IMR-90 (cell line): ENCODE results near the gene CAMKMT. TPM values are rescaled to one million over a fixed set of nuclear protein-coding genes. Genes with fewer than 3 reads are reported as not detected.

ENCODE experiments used
- ATAC-seq: fragments of 200-7000 bp; cut with Tn5 transposase; 2 replicates; pipeline ENCODE4 v1.9.1; 2020; ENCODE audit warnings: low read depth, mild to moderate bottlenecking, moderate library complexity
- BruUV-seq: library from RNA; stranded (reverse); fragments of 400-500 nt; replicated peaks from 2 replicates; lab custom pipeline; 2021; lab: Mats Ljungman, UMichigan
- CTCF ChIA-PET: fragments of 300-600 bp; formaldehyde crosslinking; extraction: SDS; loops from one replicate; lab custom pipeline; 2021; ENCODE audit warnings: antibody characterized with exemption; lab: Yijun Ruan, JAX
- POLR2A ChIA-PET: fragments of 300-600 bp; sonication (Branson Sonifier 250); formaldehyde crosslinking; loops from one replicate; lab custom pipeline; 2022; ENCODE audit warnings: antibody characterized with exemption; ENCODE audit not compliant: unreplicated experiment; lab: Charles Lee
- DNase-seq: peaks from one replicate; pipeline ENCODE4 v3.0.0; 2013
- H2AFZ ChIP-seq: replicated peaks from 2 replicates; pipeline ENCODE3; 2013; ENCODE audit warnings: low read length, mild to moderate bottlenecking; ENCODE audit not compliant: poor library complexity
- H2AK5ac ChIP-seq: 2 replicates; pipeline ENCODE4 v1.6.1; 2013; ENCODE audit warnings: low read depth, low read length, inconsistent platforms
- H2AK9ac ChIP-seq: replicated peaks from 2 replicates; pipeline ENCODE3; 2013; ENCODE audit warnings: mild to moderate bottlenecking, low read depth, low read length, moderate library complexity; ENCODE audit not compliant: poor library complexity
- H2BK120ac ChIP-seq: 2 replicates; pipeline ENCODE4 v1.6.1; 2013; ENCODE audit warnings: low read depth, low read length, inconsistent platforms
- H2BK15ac ChIP-seq: 3 replicates; pipeline ENCODE4 v1.6.1; 2013; ENCODE audit warnings: low read depth, low read length, inconsistent platforms
- H2BK20ac ChIP-seq: 2 replicates; pipeline ENCODE4 v1.6.1; 2013; ENCODE audit warnings: low read depth, mild to moderate bottlenecking, inconsistent platforms, low read length, moderate library complexity
- H2BK5ac ChIP-seq: 2 replicates; pipeline ENCODE4 v1.6.1; 2013; ENCODE audit warnings: mild to moderate bottlenecking, low read depth, low read length, inconsistent platforms; ENCODE audit not compliant: poor library complexity, severe bottlenecking
- H3K14ac ChIP-seq: replicated peaks from 2 replicates; pipeline ENCODE4 v1.6.1; 2013; ENCODE audit warnings: low read depth, low read length, inconsistent platforms
- H3K18ac ChIP-seq: 2 replicates; pipeline ENCODE4 v1.6.1; 2013; ENCODE audit warnings: low read depth, low read length, control low read depth
- H3K23ac ChIP-seq: 2 replicates; pipeline ENCODE4 v1.6.1; 2013; ENCODE audit warnings: low read depth, low read length, inconsistent platforms
- H3K27ac ChIP-seq: 2 replicates; pipeline ENCODE4 v1.5.1; 2013; ENCODE audit warnings: mild to moderate bottlenecking, control low read depth, low read length; ENCODE audit not compliant: insufficient read depth
- H3K27me3 ChIP-seq: 2 replicates; pipeline ENCODE4 v1.6.1; 2013; ENCODE audit warnings: low read length; ENCODE audit not compliant: control insufficient read depth, insufficient read depth
- H3K36me3 ChIP-seq: 2 replicates; pipeline ENCODE4 v1.6.1; 2013; ENCODE audit warnings: low read length, mixed read lengths; ENCODE audit not compliant: control insufficient read depth, insufficient read depth
- H3K4ac ChIP-seq: 2 replicates; pipeline ENCODE4 v1.6.1; 2013; ENCODE audit warnings: low read depth, low read length, inconsistent platforms
- H3K4me1 ChIP-seq: 2 replicates; pipeline ENCODE4 v1.6.1; 2013; ENCODE audit warnings: low read length, mixed read lengths; ENCODE audit not compliant: control insufficient read depth, insufficient read depth
- H3K4me2 ChIP-seq: 2 replicates; pipeline ENCODE4 v1.6.1; 2013; ENCODE audit warnings: low read depth, mild to moderate bottlenecking, control low read depth, low read length, moderate library complexity
- H3K4me3 ChIP-seq: 2 replicates; pipeline ENCODE4 v1.5.1; 2013; ENCODE audit warnings: low read depth, mild to moderate bottlenecking, control low read depth, low read length, moderate library complexity; ENCODE audit not compliant: insufficient read depth
- H3K56ac ChIP-seq: 2 replicates; pipeline ENCODE4 v1.6.1; 2013; ENCODE audit warnings: low read length, inconsistent platforms; ENCODE audit not compliant: insufficient read depth; ENCODE audit errors: extremely low read depth
- H3K79me1 ChIP-seq, 2 experiments: 2 replicates each; pipeline ENCODE4 v1.6.1; 2013; ENCODE audit warnings: low read length in 2 of 2, inconsistent platforms in 1 of 2, low read depth in 1 of 2
- H3K9ac ChIP-seq: 2 replicates; pipeline ENCODE4 v1.6.1; 2013; ENCODE audit warnings: low read depth, low read length, control low read depth
- H3K9me1 ChIP-seq: 2 replicates; pipeline ENCODE4 v1.6.1; 2013; ENCODE audit warnings: low read length, inconsistent platforms; ENCODE audit not compliant: insufficient read depth
- H3K9me3 ChIP-seq: 2 replicates; pipeline ENCODE4 v1.6.1; 2013; ENCODE audit warnings: low read length; ENCODE audit not compliant: control insufficient read depth, insufficient read depth
- H4K20me1 ChIP-seq: 2 replicates; pipeline ENCODE4 v1.6.1; 2013; ENCODE audit warnings: low read length, inconsistent platforms; ENCODE audit not compliant: insufficient read depth
- H4K5ac ChIP-seq: 2 replicates; pipeline ENCODE4 v1.6.1; 2013; ENCODE audit warnings: mild to moderate bottlenecking, low read depth, low read length, control low read depth
- H4K8ac ChIP-seq, 2 experiments: 2 replicates each; pipeline ENCODE4 v1.6.1; 2013; ENCODE audit warnings: low read depth in 2 of 2, low read length in 2 of 2, control low read depth in 1 of 2, inconsistent platforms in 1 of 2
- H4K91ac ChIP-seq: 2 replicates; pipeline ENCODE4 v1.6.1; 2013; ENCODE audit warnings: low read depth, low read length, inconsistent platforms; ENCODE audit not compliant: insufficient read depth
- FOS ChIP-seq: fragments of 150-350 bp; IDR thresholded peaks from 2 replicates; pipeline ENCODE4 v1.6.1; 2016; ENCODE audit warnings: low read depth, low read length
- WGBS, 2 experiments: methylation state at CpG; one replicate each; pipeline versions ENCODE4 v1.1.5 to v1.1.7; 2013; ENCODE audit warnings: missing lambda C conversion rate in 2 of 2; ENCODE audit not compliant: insufficient read length in 1 of 2; ENCODE audit errors: extremely low coverage in 2 of 2; 5-methylcytosine and 5-hydroxymethylcytosine counted together
- dilution Hi-C: fragments of 300-500 bp; cut with HindIII; formaldehyde crosslinking; loops from one replicate; pipeline ENCODE4 v1.14.3; 2018; ENCODE audit warnings: low sequenced_read_pairs; ENCODE audit not compliant: unreplicated experiment
- in situ Hi-C: fragments of 300-500 bp; cut with MboI; formaldehyde crosslinking; loops from 3 replicates; pipeline ENCODE4 v1.14.3; 2019; ENCODE audit warnings: low sequenced_read_pairs, inconsistent platforms, mixed read lengths
- intact Hi-C: fragments of 100-400 bp; cut with micrococcal nuclease; formaldehyde crosslinking; loops from 2 replicates; pipeline ENCODE4 v1.10.0; 2022
- polyA plus RNA-seq, 3 experiments: library from polyadenylated mRNA; depleted of rRNA; stranded (reverse); fragments of >200 nt; gene quantifications; 2 replicates each; pipeline ENCODE4 v1.2.3, GENCODE V29; 2012; ENCODE audit warnings: low replicate concordance in 1 of 3
- total RNA-seq: library from RNA; depleted of rRNA; stranded (reverse); fragments of >200 nt; gene quantifications from 2 replicates; pipeline ENCODE4 v1.2.3, GENCODE V29; 2012
- TF ChIP-seq, protein P1 (sequence below): fragments of 150-350 bp; IDR thresholded peaks from 2 replicates; pipeline ENCODE4 v1.6.1; 2016; ENCODE audit warnings: low read depth, mild to moderate bottlenecking, low read length, moderate library complexity, borderline replicate concordance

The CAMKMT gene
- total and polyA plus RNA-seq, 2 of the 4 experiments (the other 2 are of a cell fraction) = 4.4 to 6.8 TPM

DNA sequence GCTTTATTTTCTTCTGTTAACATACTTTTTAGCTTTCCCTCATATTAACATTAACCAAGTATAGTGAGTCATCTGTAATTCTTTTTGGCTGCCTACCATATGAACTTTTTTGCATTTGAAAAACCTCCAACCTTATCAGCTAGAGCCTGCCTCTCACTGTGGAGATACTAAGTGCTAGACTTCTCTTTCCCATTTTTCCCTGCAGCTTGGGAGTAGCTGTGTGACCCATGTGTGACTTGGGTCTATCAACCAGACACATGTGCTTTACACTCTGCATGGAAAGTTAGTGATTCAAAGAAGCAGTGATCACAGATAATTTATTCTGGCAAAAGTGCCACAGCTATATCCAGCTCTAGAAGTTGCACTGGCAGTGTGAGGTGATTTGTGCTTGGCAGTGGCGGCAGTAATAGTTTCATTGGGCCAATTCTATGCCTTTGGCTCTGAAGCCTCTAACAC, 36.7 kb upstream of the CAMKMT start:
- Histone ChIP-seq H3K56ac (no peak overlapping the region), H2AFZ (no peak overlapping the region), H2BK20ac (no peak overlapping the region), H2BK120ac (no peak overlapping the region), H4K91ac (no peak overlapping the region), H3K4me3 (no peak overlapping the region), H3K4me2 (peak overlapping the region; percentile 37; the same call in 1 of the 2 replicates), H2AK5ac (no peak overlapping the region), H3K9me1 (no peaks in the 10 kb centered on the region; the same call in 1 of the 2 replicates), H3K23ac (no peak overlapping the region), H3K4me1 (peaks cover 8% of the 10 kb centered on the region), H3K9ac (no peak overlapping the region), H4K8ac (no peak overlapping the region), H3K18ac (no peak overlapping the region), H3K27ac (no peak overlapping the region; the same call in 1 of the 2 replicates), H3K4ac (peak overlapping the region; percentile 21; the same call in 1 of the 2 replicates), H2BK15ac (no peak overlapping the region), H3K14ac (0 out of 2 replicates have a peak overlapping the region, but pooled peaks have one; percentile 47), H3K27me3 (no peaks in the 10 kb centered on the region), H2AK9ac (no peak overlapping the region), H4K20me1 (peaks cover 3% of the 10 kb centered on the region; the same call in 1 of the 2 replicates), H3K79me1 (no peaks in the 10 kb centered on the region; a peak in 2 of 4 replicates), H2BK5ac (peak overlapping the region; percentile 61), H4K5ac (no peak overlapping the region), H3K9me3 (no peaks in the 10 kb centered on the region), H3K36me3 (peaks cover 35% of the 10 kb centered on the region)
- no CpG with 5 or more reads among the region's 1 CpG for WGBS, 2 experiments
- dilution Hi-C loops = no loop called here
- CTCF ChIA-PET = no interaction called here
- ATAC-seq (peak; percentile 91), DNase-seq (peak; percentile 75)
- POLR2A ChIA-PET = no interaction called here
- TF ChIP-seq FOS = peak; percentile 37; the same call in 1 of the 2 replicates
- TF ChIP-seq, protein P1, sequence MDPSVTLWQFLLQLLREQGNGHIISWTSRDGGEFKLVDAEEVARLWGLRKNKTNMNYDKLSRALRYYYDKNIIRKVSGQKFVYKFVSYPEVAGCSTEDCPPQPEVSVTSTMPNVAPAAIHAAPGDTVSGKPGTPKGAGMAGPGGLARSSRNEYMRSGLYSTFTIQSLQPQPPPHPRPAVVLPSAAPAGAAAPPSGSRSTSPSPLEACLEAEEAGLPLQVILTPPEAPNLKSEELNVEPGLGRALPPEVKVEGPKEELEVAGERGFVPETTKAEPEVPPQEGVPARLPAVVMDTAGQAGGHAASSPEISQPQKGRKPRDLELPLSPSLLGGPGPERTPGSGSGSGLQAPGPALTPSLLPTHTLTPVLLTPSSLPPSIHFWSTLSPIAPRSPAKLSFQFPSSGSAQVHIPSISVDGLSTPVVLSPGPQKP = no peak
- in situ Hi-C loops = no loop called here
- BruUV-seq = no TSS peak
- intact Hi-C loops = no loop called here
